Ovary (tissue), 3 donors: ENCODE measurements around the gene ZNF100.

ENCODE experiments used
- CTCF ChIP-seq, 3 donors: fragments of 450-650 bp in 2 of 3; fragments of 200-600 bp in 1 of 3; IDR thresholded peaks; one replicate each; pipeline versions ENCODE4 v1.5.1 to v1.8.0; 2016 to 2022; ENCODE audit warnings: antibody characterized with exemption in 3 of 3, mild to moderate bottlenecking in 1 of 3
- EP300 ChIP-seq: sonication (generic); formaldehyde crosslinking; IDR thresholded peaks from one replicate; pipeline ENCODE4 v1.6.1; 2017; ENCODE audit warnings: antibody characterized with exemption
- POLR2A ChIP-seq: fragments of 450-650 bp; IDR thresholded peaks from one replicate; pipeline ENCODE4 v1.6.1; 2017; ENCODE audit warnings: antibody characterized with exemption, mild to moderate bottlenecking, moderate library complexity
- donor health status: DM: no; HTN: no; CAD: no.

DNA sequence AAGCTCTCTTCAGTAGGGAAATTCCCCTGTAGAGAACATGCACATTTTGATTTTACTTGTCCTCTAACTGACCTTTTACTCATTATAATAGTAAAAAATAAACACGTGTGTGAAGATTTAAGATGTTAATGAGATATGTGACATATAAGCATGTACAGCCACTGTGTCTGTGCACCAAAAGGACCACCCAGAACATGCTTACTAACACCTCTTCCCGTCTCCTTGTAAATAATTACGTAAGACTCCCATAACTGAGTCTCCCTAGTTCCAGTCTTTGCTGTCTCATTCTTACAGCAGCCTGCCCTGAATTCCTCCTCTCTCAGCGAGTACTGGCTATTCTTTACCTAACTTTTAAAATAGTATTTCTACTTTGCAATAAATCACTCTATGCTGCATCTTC lies 53.6 kb downstream of the ZNF100 start:
- no peak for TF ChIP-seq CTCF (IDR thresholded peaks at IDR 0.05)
- no peak for TF ChIP-seq POLR2A
- TF ChIP-seq EP300, result no peak
